IMR-90 (cell line): ENCODE data around the gene A1BG. TPM values are rescaled to one million over a fixed set of nuclear protein-coding genes. Genes with fewer than 3 reads are reported as not detected.
A peak's percentile ranks its signal among the peaks of the same experiment; 100 is the strongest.

Experiments
- ATAC-seq: fragments of 200-7000 bp; cut with Tn5 transposase; 2 replicates; pipeline ENCODE4 v1.9.1; 2020; ENCODE audit warnings: low read depth, mild to moderate bottlenecking, moderate library complexity
- BruUV-seq: library from RNA; stranded (reverse); fragments of 400-500 nt; replicated peaks from 2 replicates; lab custom pipeline; 2021; lab: Mats Ljungman, UMichigan
- CTCF ChIA-PET: fragments of 300-600 bp; formaldehyde crosslinking; extraction: SDS; loops from one replicate; lab custom pipeline; 2021; ENCODE audit warnings: antibody characterized with exemption; lab: Yijun Ruan, JAX
- POLR2A ChIA-PET: fragments of 300-600 bp; sonication (Branson Sonifier 250); formaldehyde crosslinking; loops from one replicate; lab custom pipeline; 2022; ENCODE audit warnings: antibody characterized with exemption; ENCODE audit not compliant: unreplicated experiment; lab: Charles Lee
- DNase-seq: peaks from one replicate; pipeline ENCODE4 v3.0.0; 2013
- H2AFZ ChIP-seq: replicated peaks from 2 replicates; pipeline ENCODE3; 2013; ENCODE audit warnings: low read length, mild to moderate bottlenecking; ENCODE audit not compliant: poor library complexity
- H2AK5ac ChIP-seq: 2 replicates; pipeline ENCODE4 v1.6.1; 2013; ENCODE audit warnings: low read depth, low read length, inconsistent platforms
- H2AK9ac ChIP-seq: replicated peaks from 2 replicates; pipeline ENCODE3; 2013; ENCODE audit warnings: mild to moderate bottlenecking, low read depth, low read length, moderate library complexity; ENCODE audit not compliant: poor library complexity
- H2BK120ac ChIP-seq: 2 replicates; pipeline ENCODE4 v1.6.1; 2013; ENCODE audit warnings: low read depth, low read length, inconsistent platforms
- H2BK15ac ChIP-seq: 3 replicates; pipeline ENCODE4 v1.6.1; 2013; ENCODE audit warnings: low read depth, low read length, inconsistent platforms
- H2BK20ac ChIP-seq: 2 replicates; pipeline ENCODE4 v1.6.1; 2013; ENCODE audit warnings: low read depth, mild to moderate bottlenecking, inconsistent platforms, low read length, moderate library complexity
- H2BK5ac ChIP-seq: 2 replicates; pipeline ENCODE4 v1.6.1; 2013; ENCODE audit warnings: mild to moderate bottlenecking, low read depth, low read length, inconsistent platforms; ENCODE audit not compliant: poor library complexity, severe bottlenecking
- H3K14ac ChIP-seq: replicated peaks from 2 replicates; pipeline ENCODE4 v1.6.1; 2013; ENCODE audit warnings: low read depth, low read length, inconsistent platforms
- H3K18ac ChIP-seq: 2 replicates; pipeline ENCODE4 v1.6.1; 2013; ENCODE audit warnings: low read depth, low read length, control low read depth
- H3K23ac ChIP-seq: 2 replicates; pipeline ENCODE4 v1.6.1; 2013; ENCODE audit warnings: low read depth, low read length, inconsistent platforms
- H3K27ac ChIP-seq: 2 replicates; pipeline ENCODE4 v1.5.1; 2013; ENCODE audit warnings: mild to moderate bottlenecking, control low read depth, low read length; ENCODE audit not compliant: insufficient read depth
- H3K27me3 ChIP-seq: 2 replicates; pipeline ENCODE4 v1.6.1; 2013; ENCODE audit warnings: low read length; ENCODE audit not compliant: control insufficient read depth, insufficient read depth
- H3K36me3 ChIP-seq: 2 replicates; pipeline ENCODE4 v1.6.1; 2013; ENCODE audit warnings: low read length, mixed read lengths; ENCODE audit not compliant: control insufficient read depth, insufficient read depth
- H3K4ac ChIP-seq: 2 replicates; pipeline ENCODE4 v1.6.1; 2013; ENCODE audit warnings: low read depth, low read length, inconsistent platforms
- H3K4me1 ChIP-seq: 2 replicates; pipeline ENCODE4 v1.6.1; 2013; ENCODE audit warnings: low read length, mixed read lengths; ENCODE audit not compliant: control insufficient read depth, insufficient read depth
- H3K4me2 ChIP-seq: 2 replicates; pipeline ENCODE4 v1.6.1; 2013; ENCODE audit warnings: low read depth, mild to moderate bottlenecking, control low read depth, low read length, moderate library complexity
- H3K4me3 ChIP-seq: 2 replicates; pipeline ENCODE4 v1.5.1; 2013; ENCODE audit warnings: low read depth, mild to moderate bottlenecking, control low read depth, low read length, moderate library complexity; ENCODE audit not compliant: insufficient read depth
- H3K56ac ChIP-seq: 2 replicates; pipeline ENCODE4 v1.6.1; 2013; ENCODE audit warnings: low read length, inconsistent platforms; ENCODE audit not compliant: insufficient read depth; ENCODE audit errors: extremely low read depth
- H3K79me1 ChIP-seq, 2 experiments: 2 replicates each; pipeline ENCODE4 v1.6.1; 2013; ENCODE audit warnings: low read length in 2 of 2, inconsistent platforms in 1 of 2, low read depth in 1 of 2
- H3K9ac ChIP-seq: 2 replicates; pipeline ENCODE4 v1.6.1; 2013; ENCODE audit warnings: low read depth, low read length, control low read depth
- H3K9me1 ChIP-seq: 2 replicates; pipeline ENCODE4 v1.6.1; 2013; ENCODE audit warnings: low read length, inconsistent platforms; ENCODE audit not compliant: insufficient read depth
- H3K9me3 ChIP-seq: 2 replicates; pipeline ENCODE4 v1.6.1; 2013; ENCODE audit warnings: low read length; ENCODE audit not compliant: control insufficient read depth, insufficient read depth
- H4K20me1 ChIP-seq: 2 replicates; pipeline ENCODE4 v1.6.1; 2013; ENCODE audit warnings: low read length, inconsistent platforms; ENCODE audit not compliant: insufficient read depth
- H4K5ac ChIP-seq: 2 replicates; pipeline ENCODE4 v1.6.1; 2013; ENCODE audit warnings: mild to moderate bottlenecking, low read depth, low read length, control low read depth
- H4K8ac ChIP-seq, 2 experiments: 2 replicates each; pipeline ENCODE4 v1.6.1; 2013; ENCODE audit warnings: low read depth in 2 of 2, low read length in 2 of 2, control low read depth in 1 of 2, inconsistent platforms in 1 of 2
- H4K91ac ChIP-seq: 2 replicates; pipeline ENCODE4 v1.6.1; 2013; ENCODE audit warnings: low read depth, low read length, inconsistent platforms; ENCODE audit not compliant: insufficient read depth
- FOS ChIP-seq: fragments of 150-350 bp; IDR thresholded peaks from 2 replicates; pipeline ENCODE4 v1.6.1; 2016; ENCODE audit warnings: low read depth, low read length
- MAFK ChIP-seq: IDR thresholded peaks from 2 replicates; pipeline ENCODE4 v1.6.1; 2012; ENCODE audit warnings: low read depth, low read length, improper control_type of control experiment
- MAZ ChIP-seq: IDR thresholded peaks from 2 replicates; pipeline ENCODE4 v1.6.1; 2012; ENCODE audit warnings: low read depth, mild to moderate bottlenecking, low read length, improper control_type of control experiment, moderate library complexity, borderline replicate concordance
- MXI1 ChIP-seq: IDR thresholded peaks from 2 replicates; pipeline ENCODE4 v1.6.1; 2012; ENCODE audit warnings: low read depth, mild to moderate bottlenecking, low read length, moderate library complexity, borderline replicate concordance
- POLR2A ChIP-seq: IDR thresholded peaks from 2 replicates; pipeline ENCODE4 v1.6.1; 2012; ENCODE audit warnings: mild to moderate bottlenecking, low read depth, low read length
- RAD21 ChIP-seq: IDR thresholded peaks from 2 replicates; pipeline ENCODE4 v1.6.1; 2012; ENCODE audit warnings: low read length, improper control_type of control experiment
- RCOR1 ChIP-seq: IDR thresholded peaks from 2 replicates; pipeline ENCODE4 v1.6.1; 2012; ENCODE audit warnings: mild to moderate bottlenecking, low read length, improper control_type of control experiment; ENCODE audit not compliant: insufficient replicate concordance
- RFX5 ChIP-seq: IDR thresholded peaks from 2 replicates; pipeline ENCODE4 v1.8.0; 2012; ENCODE audit warnings: low read depth, mild to moderate bottlenecking, low read length, moderate library complexity
- WGBS, 2 experiments: methylation state at CpG; one replicate each; pipeline versions ENCODE4 v1.1.5 to v1.1.7; 2013; ENCODE audit warnings: missing lambda C conversion rate in 2 of 2; ENCODE audit not compliant: insufficient read length in 1 of 2; ENCODE audit errors: extremely low coverage in 2 of 2; 5-methylcytosine and 5-hydroxymethylcytosine counted together
- dilution Hi-C: fragments of 300-500 bp; cut with HindIII; formaldehyde crosslinking; loops from one replicate; pipeline ENCODE4 v1.14.3; 2018; ENCODE audit warnings: low sequenced_read_pairs; ENCODE audit not compliant: unreplicated experiment
- in situ Hi-C: fragments of 300-500 bp; cut with MboI; formaldehyde crosslinking; loops from 3 replicates; pipeline ENCODE4 v1.14.3; 2019; ENCODE audit warnings: low sequenced_read_pairs, inconsistent platforms, mixed read lengths
- intact Hi-C: fragments of 100-400 bp; cut with micrococcal nuclease; formaldehyde crosslinking; loops from 2 replicates; pipeline ENCODE4 v1.10.0; 2022
- polyA plus RNA-seq, 3 experiments: library from polyadenylated mRNA; depleted of rRNA; stranded (reverse); fragments of >200 nt; gene quantifications; 2 replicates each; pipeline ENCODE4 v1.2.3, GENCODE V29; 2012; ENCODE audit warnings: low replicate concordance in 1 of 3
- total RNA-seq: library from RNA; depleted of rRNA; stranded (reverse); fragments of >200 nt; gene quantifications from 2 replicates; pipeline ENCODE4 v1.2.3, GENCODE V29; 2012
- TF ChIP-seq, protein P1 (sequence below): fragments of 150-350 bp; IDR thresholded peaks from 2 replicates; pipeline ENCODE4 v1.6.1; 2017; ENCODE audit warnings: mild to moderate bottlenecking, antibody characterized with exemption, low read length, low read depth
- TF ChIP-seq, protein P2 (sequence below): conservative IDR thresholded peaks from 2 replicates; pipeline ENCODE4 v1.5.1; 2012; ENCODE audit warnings: mild to moderate bottlenecking, low read depth, low read length, improper control_type of control experiment
- TF ChIP-seq, protein P3 (sequence below): fragments of 150-350 bp; IDR thresholded peaks from 2 replicates; pipeline ENCODE4 v1.6.1; 2016; ENCODE audit warnings: low read depth, mild to moderate bottlenecking, low read length, moderate library complexity, borderline replicate concordance

Gene A1BG
- total and polyA plus RNA-seq, 2 of the 4 experiments (the other 2 are of a cell fraction), result 4.5 to 54.5 TPM

DNA sequence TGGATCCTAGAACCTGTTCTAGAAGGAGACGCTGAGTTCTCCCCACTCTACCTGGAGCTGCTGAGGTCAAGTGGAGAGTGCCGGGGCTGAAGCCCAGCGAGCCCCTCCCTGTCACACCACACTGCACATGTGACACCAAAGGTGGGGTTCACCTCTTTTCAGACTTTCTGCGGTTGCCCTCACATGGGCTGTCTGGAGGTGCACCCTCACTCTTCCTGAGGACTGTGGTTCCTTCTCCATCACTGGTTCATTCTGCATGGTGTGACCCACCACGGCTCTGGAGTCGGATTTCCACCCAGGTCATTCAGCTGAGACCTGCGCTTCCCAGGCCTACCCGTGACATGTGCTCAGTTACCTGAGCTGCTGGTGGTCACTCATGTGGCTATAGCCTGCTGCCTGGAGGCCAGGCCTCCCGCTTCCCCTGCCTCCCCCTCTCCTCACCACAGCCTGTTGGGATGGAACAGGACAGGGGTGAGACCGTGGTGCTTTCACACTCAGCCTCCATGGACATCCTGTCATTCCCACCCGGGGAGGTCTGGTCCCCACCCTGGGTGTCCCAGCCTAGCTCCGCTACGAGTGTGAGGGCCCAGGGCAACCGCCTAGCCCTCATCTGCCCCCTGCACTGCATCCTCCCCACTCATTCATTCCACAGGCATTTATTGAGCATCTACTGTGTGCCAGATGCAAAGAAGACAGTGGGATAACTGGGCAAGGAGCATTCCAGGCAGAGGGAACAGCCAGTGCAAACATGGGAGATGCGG is 605 bp upstream of the A1BG start (continued):
- no peak for TF ChIP-seq MXI1

DNA sequence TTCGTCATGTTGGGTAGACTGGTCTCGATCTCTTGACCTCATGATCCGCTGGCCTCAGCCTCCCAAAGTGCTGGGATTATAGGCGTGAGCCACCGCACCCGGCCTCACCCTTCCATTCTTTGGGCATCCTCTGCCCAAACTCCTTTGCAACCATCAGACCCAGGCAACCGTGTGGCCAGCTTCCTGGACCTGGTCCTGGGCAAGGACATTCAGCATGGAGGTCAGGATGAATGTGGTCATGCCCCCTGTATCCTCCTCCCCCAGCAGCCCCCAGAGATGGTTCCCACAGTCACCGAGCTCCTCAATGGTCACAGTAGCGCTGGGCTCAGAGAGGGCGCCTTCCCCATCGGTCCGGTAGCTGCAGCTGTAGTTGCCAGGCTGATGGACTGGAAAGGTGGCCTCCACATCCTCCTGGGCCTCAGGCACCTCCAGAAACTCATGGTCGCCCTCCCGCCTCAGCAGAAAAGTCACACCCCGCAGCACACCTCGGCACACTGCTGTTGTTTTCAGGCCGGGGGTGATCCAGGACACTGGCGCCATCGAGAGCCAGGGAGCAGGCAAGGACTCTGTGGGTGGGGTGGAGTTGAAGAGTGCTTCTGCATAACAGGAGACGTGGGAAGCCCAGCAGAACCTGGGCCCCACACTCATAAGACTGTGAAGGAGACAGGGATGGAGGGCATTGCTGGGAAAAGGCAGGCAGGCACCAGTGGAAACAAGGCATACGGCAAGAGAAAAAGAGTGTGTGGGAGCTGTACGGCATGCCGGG is 1.1 kb downstream of the A1BG start:
- 88% methylated on average over 8 of the region's 23 CpGs; no CpG with 5 or more reads in 1 of the 2 experiments for WGBS, 2 experiments
- ChIA-PET CTCF (no interaction called here), POLR2A (no interaction called here)
- Histone ChIP-seq H3K4me2 (no peak overlapping the region), H3K36me3 (peaks cover 11% of the 10 kb centered on the region; the same call in 1 of the 2 replicates), H4K91ac (no peak overlapping the region), H2AK5ac (no peak overlapping the region), H3K4me3 (no peak overlapping the region), H4K20me1 (peaks cover 8% of the 10 kb centered on the region), H3K9ac (no peak overlapping the region), H3K27me3 (peaks cover 8% of the 10 kb centered on the region), H3K4me1 (peaks cover 11% of the 10 kb centered on the region), H3K9me1 (peaks cover 4% of the 10 kb centered on the region; the same call in 1 of the 2 replicates), H3K18ac (no peak overlapping the region), H2BK15ac (no peak overlapping the region), H3K56ac (no peak overlapping the region), H2BK20ac (no peak overlapping the region), H2AK9ac (peak overlapping the region; percentile 28), H3K4ac (no peak overlapping the region), H4K8ac (no peak overlapping the region), H4K5ac (no peak overlapping the region), H2BK5ac (no peak overlapping the region), H3K27ac (no peak overlapping the region), H3K79me1 (peaks cover 5 to 35% of the 10 kb centered on the region in 2 experiments), H3K14ac (no peak overlapping the region), H3K9me3 (no peaks in the 10 kb centered on the region), H2BK120ac (no peak overlapping the region), H2AFZ (no peak overlapping the region), H3K23ac (no peak overlapping the region)
- no peak for ATAC-seq
- in situ Hi-C loops (no loop called here), dilution Hi-C loops (no loop called here), intact Hi-C loops (no loop called here)
- no peak for DNase-seq
- BruUV-seq, result no TSS peak
- no peak for TF ChIP-seq POLR2A
- TF ChIP-seq MAFK, result no peak
- TF ChIP-seq RAD21, result no peak
- no peak for TF ChIP-seq RFX5
- TF ChIP-seq MXI1, result no peak
- TF ChIP-seq, protein P1, sequence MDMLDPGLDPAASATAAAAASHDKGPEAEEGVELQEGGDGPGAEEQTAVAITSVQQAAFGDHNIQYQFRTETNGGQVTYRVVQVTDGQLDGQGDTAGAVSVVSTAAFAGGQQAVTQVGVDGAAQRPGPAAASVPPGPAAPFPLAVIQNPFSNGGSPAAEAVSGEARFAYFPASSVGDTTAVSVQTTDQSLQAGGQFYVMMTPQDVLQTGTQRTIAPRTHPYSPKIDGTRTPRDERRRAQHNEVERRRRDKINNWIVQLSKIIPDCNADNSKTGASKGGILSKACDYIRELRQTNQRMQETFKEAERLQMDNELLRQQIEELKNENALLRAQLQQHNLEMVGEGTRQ, result no peak
- no peak for TF ChIP-seq RCOR1
- TF ChIP-seq MAZ, result no peak
- TF ChIP-seq, protein P2, sequence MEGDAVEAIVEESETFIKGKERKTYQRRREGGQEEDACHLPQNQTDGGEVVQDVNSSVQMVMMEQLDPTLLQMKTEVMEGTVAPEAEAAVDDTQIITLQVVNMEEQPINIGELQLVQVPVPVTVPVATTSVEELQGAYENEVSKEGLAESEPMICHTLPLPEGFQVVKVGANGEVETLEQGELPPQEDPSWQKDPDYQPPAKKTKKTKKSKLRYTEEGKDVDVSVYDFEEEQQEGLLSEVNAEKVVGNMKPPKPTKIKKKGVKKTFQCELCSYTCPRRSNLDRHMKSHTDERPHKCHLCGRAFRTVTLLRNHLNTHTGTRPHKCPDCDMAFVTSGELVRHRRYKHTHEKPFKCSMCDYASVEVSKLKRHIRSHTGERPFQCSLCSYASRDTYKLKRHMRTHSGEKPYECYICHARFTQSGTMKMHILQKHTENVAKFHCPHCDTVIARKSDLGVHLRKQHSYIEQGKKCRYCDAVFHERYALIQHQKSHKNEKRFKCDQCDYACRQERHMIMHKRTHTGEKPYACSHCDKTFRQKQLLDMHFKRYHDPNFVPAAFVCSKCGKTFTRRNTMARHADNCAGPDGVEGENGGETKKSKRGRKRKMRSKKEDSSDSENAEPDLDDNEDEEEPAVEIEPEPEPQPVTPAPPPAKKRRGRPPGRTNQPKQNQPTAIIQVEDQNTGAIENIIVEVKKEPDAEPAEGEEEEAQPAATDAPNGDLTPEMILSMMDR, result no peak
- TF ChIP-seq FOS, result no peak
- TF ChIP-seq, protein P3, sequence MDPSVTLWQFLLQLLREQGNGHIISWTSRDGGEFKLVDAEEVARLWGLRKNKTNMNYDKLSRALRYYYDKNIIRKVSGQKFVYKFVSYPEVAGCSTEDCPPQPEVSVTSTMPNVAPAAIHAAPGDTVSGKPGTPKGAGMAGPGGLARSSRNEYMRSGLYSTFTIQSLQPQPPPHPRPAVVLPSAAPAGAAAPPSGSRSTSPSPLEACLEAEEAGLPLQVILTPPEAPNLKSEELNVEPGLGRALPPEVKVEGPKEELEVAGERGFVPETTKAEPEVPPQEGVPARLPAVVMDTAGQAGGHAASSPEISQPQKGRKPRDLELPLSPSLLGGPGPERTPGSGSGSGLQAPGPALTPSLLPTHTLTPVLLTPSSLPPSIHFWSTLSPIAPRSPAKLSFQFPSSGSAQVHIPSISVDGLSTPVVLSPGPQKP, result no peak
